Measurements from ENCODE around the gene SESN3.

DNA sequence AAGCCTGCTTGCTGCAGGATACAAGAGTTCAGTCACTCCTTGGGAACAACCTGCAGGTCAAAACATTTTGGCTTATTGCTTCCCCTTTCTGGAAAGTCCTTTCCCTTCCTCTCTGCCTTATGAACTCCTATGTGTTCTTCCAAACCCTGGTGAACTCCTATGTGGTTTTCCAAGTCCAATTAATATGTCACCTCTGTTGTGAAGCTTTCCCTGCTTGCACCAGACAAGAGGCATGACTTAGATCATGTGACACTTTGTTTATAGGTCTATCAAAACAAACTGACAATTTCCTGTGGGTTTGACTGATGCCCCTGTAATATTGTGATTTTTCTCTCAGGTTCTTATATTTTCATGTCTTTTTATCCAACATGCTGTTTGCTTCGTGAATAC, 77.2 kb downstream of the SESN3 start:
- no peak for TF ChIP-seq EZH2phosphoT487 (IDR thresholded peaks at IDR 0.05; ENCODE audit: borderline replicate concordance, low read length)
- TF ChIP-seq, protein P1, sequence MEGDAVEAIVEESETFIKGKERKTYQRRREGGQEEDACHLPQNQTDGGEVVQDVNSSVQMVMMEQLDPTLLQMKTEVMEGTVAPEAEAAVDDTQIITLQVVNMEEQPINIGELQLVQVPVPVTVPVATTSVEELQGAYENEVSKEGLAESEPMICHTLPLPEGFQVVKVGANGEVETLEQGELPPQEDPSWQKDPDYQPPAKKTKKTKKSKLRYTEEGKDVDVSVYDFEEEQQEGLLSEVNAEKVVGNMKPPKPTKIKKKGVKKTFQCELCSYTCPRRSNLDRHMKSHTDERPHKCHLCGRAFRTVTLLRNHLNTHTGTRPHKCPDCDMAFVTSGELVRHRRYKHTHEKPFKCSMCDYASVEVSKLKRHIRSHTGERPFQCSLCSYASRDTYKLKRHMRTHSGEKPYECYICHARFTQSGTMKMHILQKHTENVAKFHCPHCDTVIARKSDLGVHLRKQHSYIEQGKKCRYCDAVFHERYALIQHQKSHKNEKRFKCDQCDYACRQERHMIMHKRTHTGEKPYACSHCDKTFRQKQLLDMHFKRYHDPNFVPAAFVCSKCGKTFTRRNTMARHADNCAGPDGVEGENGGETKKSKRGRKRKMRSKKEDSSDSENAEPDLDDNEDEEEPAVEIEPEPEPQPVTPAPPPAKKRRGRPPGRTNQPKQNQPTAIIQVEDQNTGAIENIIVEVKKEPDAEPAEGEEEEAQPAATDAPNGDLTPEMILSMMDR (IDR thresholded peaks at IDR 0.05; ENCODE audit: low read depth, low read length, poor library complexity, severe bottlenecking), result no peak

Measured in DOHH2 (cell line).